Thyroid gland (tissue), 4 donors: ENCODE data around the gene HCN2. TPM values are rescaled to one million over a fixed set of nuclear protein-coding genes. Genes with fewer than 3 reads are reported as not detected.
"Not testable (repeated sequence)": the region's sequence is repeated elsewhere in the genome, so short reads cannot be mapped to it uniquely, and the experiment has no call there.

Experiments used
- DNase-seq, 2 donors: peaks; one replicate each; pipeline ENCODE4 v3.0.0-alpha.2; 2019
- H3K27ac ChIP-seq, 3 donors: fragments of 200-600 bp; sonication (generic); 1 replicate in 2 of 3; 2 replicates in 1 of 3; pipeline ENCODE4 v1.5.1; 2016 to 2019; ENCODE audit warnings: mild to moderate bottlenecking in 1 of 3, moderate library complexity in 1 of 3
- H3K27me3 ChIP-seq: fragments of 200-600 bp; sonication (generic); one replicate; pipeline ENCODE4 v1.5.1; 2019
- H3K36me3 ChIP-seq, 2 donors: fragments of 200-600 bp; sonication (generic); one replicate each; pipeline ENCODE4 v1.5.1; 2016 to 2019
- H3K4me1 ChIP-seq, 2 donors: fragments of 200-600 bp; sonication (generic); one replicate each; pipeline ENCODE4 v1.5.1; 2017 to 2019
- H3K4me3 ChIP-seq, 3 donors: fragments of 200-600 bp; sonication (generic); replicated peaks in 1 of 3; 1 replicate in 2 of 3; 2 replicates in 1 of 3; pipeline ENCODE4 v1.5.1; 2016; ENCODE audit warnings: mild to moderate bottlenecking in 1 of 3
- H3K9me3 ChIP-seq: fragments of 200-600 bp; sonication (generic); one replicate; pipeline ENCODE4 v1.5.1; 2017
- POLR2A ChIP-seq, 2 donors: fragments of 450-650 bp; IDR thresholded peaks; one replicate each; pipeline ENCODE4 v1.6.1; 2017; ENCODE audit warnings: antibody characterized with exemption in 2 of 2, mild to moderate bottlenecking in 2 of 2, moderate library complexity in 1 of 2
- WGBS, 2 donors: methylation state at CpG; one replicate each; pipeline ENCODE4 v1.1.5; 2017; 5-methylcytosine and 5-hydroxymethylcytosine counted together
- intact Hi-C: fragments of 100-400 bp; cut with DNase I; formaldehyde crosslinking; loops from one replicate; pipeline ENCODE4 v1.15.1; 2023
- total RNA-seq, 4 donors: library from RNA; depleted of rRNA; stranded (reverse); fragments of >200 nt; gene quantifications; one replicate each; pipeline ENCODE4 v1.2.3, GENCODE V29; 2016
- TF ChIP-seq, protein P1 (sequence below), 6 experiments: fragments of 200-600 bp in 3 of 6; fragments of 450-650 bp in 3 of 6; sonication (generic) in 3 of 6; IDR thresholded peaks; one replicate each; pipeline ENCODE4 v1.5.1; 2016 to 2019; ENCODE audit warnings: antibody characterized with exemption in 6 of 6, mild to moderate bottlenecking in 2 of 6, inconsistent platforms in 1 of 6, moderate library complexity in 1 of 6

The HCN2 gene
- total RNA-seq, 4 donors from 2014 or later, result not detected

GRCh38 chr19:622666-623065 is 33.0 kb downstream of the HCN2 start:
- H3K4me3 ChIP-seq, result no peak overlapping the region
- no peak overlapping the region for H3K27ac ChIP-seq
- no peaks in the 10 kb centered on the region for H3K4me1 ChIP-seq
- H3K36me3 ChIP-seq, result peaks cover 51 to 67% of the 10 kb centered on the region in 2 donors
- no peak for DNase-seq
- H3K9me3 ChIP-seq, result no peaks in the 10 kb centered on the region
- TF ChIP-seq, protein P1, sequence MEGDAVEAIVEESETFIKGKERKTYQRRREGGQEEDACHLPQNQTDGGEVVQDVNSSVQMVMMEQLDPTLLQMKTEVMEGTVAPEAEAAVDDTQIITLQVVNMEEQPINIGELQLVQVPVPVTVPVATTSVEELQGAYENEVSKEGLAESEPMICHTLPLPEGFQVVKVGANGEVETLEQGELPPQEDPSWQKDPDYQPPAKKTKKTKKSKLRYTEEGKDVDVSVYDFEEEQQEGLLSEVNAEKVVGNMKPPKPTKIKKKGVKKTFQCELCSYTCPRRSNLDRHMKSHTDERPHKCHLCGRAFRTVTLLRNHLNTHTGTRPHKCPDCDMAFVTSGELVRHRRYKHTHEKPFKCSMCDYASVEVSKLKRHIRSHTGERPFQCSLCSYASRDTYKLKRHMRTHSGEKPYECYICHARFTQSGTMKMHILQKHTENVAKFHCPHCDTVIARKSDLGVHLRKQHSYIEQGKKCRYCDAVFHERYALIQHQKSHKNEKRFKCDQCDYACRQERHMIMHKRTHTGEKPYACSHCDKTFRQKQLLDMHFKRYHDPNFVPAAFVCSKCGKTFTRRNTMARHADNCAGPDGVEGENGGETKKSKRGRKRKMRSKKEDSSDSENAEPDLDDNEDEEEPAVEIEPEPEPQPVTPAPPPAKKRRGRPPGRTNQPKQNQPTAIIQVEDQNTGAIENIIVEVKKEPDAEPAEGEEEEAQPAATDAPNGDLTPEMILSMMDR (IDR thresholded peaks at IDR 0.05), result no peak
- TF ChIP-seq POLR2A (IDR thresholded peaks at IDR 0.05), result no peak
- intact Hi-C loops, result no loop called here
- no peaks in the 10 kb centered on the region for H3K27me3 ChIP-seq
- 97% methylated on average over 37 of the region's 37 CpGs; no CpG with 5 or more reads in 1 of the 2 donors for WGBS, 2 donors

DNA sequence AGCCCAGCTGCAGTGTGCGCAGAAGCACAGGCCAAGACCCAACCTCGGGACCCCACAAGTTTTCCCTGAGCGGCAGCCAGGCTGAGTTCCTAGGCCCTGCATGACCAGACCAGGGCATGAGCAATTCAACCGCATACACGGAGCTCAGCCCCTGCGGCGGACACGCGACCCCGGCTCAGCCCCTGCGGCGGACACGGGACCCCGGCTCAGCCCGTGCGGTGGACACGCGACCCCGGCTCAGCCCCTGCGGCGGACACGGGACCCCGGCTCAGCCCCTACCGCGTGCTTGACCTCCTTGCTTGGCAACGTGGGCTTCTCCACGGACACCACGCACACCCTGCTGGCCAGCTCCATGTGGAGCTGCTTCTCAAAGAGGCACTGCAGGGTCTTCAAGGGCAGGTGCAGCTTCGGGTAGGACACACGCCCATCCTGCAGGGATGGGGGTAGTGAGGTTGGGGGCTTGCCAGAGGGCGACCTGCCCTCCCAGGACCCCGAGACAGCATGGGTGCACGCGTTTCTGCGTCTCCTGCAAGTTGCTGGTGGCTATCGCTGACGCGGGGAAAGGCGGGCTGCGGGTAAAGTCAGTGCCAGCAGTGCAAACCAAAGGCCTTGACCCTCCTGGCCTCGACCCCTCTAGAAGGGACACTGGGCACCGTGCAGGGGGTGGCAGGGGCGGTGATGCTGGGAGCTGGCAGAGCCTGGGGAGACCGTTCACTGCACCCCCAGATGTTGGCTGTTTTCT is 33.7 kb downstream of the HCN2 start:
- Histone ChIP-seq H3K4me3 (no peak overlapping the region), H3K9me3 (no peaks in the 10 kb centered on the region), H3K27me3 (no peaks in the 10 kb centered on the region), H3K4me1 (no peaks in the 10 kb centered on the region), H3K27ac (no peak overlapping the region), H3K36me3 (peaks cover 46 to 62% of the 10 kb centered on the region in 2 donors)
- intact Hi-C loops, result no loop called here
- no peak for TF ChIP-seq POLR2A (IDR thresholded peaks at IDR 0.05)
- TF ChIP-seq, protein P1 (IDR thresholded peaks at IDR 0.05), result no peak
- 94 to 95% methylated on average over 38 to 39 of the region's 44 CpGs for WGBS, 2 donors
- DNase-seq, result no peak

DNA sequence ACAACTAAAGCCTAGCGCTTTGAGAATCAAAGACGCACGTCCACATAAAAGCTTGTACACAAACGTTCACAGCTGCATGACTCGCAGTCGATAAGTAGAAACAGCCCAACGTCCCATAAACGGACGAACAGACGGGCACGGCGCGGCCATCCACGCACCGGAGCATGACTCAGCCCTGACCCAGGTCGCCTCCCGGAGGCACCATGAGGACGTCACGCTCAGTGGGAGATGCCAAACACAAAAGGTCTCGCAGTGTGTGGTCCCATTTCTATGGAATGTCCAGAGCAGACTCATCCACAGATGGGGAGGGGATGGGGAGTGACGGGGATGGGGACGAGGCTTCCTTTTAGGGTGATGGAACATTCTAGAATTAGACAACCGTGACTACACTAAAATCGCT is 34.3 kb downstream of the HCN2 start:
- 84 to 92% methylated on average over 24 of the region's 24 CpGs for WGBS, 2 donors
- intact Hi-C loops, result no loop called here
- no peak for DNase-seq
- H3K27ac ChIP-seq, result no peak overlapping the region
- no peak overlapping the region for H3K4me3 ChIP-seq
- H3K36me3 ChIP-seq, result peaks cover 46 to 56% of the 10 kb centered on the region in 2 donors
- no peak for TF ChIP-seq POLR2A (IDR thresholded peaks at IDR 0.05)
- H3K4me1 ChIP-seq, result no peaks in the 10 kb centered on the region
- no peaks in the 10 kb centered on the region for H3K27me3 ChIP-seq
- H3K9me3 ChIP-seq, result no peaks in the 10 kb centered on the region

DNA sequence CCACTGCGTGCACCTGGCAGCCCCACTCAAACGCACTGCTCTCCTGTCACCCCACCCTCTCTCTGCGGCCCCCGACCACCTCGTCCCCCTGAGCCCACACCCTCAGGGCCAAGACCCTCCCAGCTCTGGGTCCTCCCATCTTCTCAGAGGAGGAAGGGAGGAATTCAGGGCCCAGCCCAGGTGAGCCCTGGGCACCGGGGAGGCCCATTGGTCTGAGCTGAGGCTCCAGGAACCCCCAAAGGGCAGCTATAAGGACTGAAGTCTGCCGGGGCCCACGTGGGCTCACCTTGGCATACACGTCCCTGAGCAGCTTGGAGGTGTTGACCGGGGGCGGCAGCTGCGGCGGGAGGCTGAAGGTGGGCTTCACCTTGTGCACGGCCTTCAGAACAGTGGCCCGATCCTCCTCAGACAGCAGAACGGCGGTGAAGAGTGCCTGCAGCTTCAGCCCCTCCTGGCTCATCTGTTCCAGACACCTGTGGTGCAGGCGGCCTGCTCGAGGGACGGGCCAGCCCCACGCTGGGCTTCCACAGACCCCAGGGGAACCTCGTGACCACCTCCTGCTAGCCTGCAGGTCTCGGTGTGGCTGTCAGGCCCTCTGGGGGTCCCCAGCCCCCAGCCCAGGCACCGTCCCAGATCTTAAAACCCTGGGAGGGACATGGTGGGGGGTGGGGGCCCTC is 34.9 kb downstream of the HCN2 start:
- TF ChIP-seq POLR2A (IDR thresholded peaks at IDR 0.05), result no peak
- no peaks in the 10 kb centered on the region for H3K4me1 ChIP-seq
- H3K27ac ChIP-seq, result no peak overlapping the region
- H3K4me3 ChIP-seq, result no peak overlapping the region
- intact Hi-C loops, result no loop called here
- H3K36me3 ChIP-seq, result peaks cover 45 to 53% of the 10 kb centered on the region in 2 donors
- WGBS, 2 donors, result 90 to 94% methylated on average over 8 to 12 of the region's 24 CpGs
- H3K9me3 ChIP-seq, result no peaks in the 10 kb centered on the region
- H3K27me3 ChIP-seq, result no peaks in the 10 kb centered on the region
- no peak for DNase-seq

- H3K27me3 ChIP-seq, result no peaks in the 10 kb centered on the region
- no peaks in the 10 kb centered on the region for H3K4me1 ChIP-seq
- no peak overlapping the region for H3K27ac ChIP-seq
- H3K36me3 ChIP-seq, result peaks cover 39 to 46% of the 10 kb centered on the region in 2 donors
- H3K4me3 ChIP-seq, result no peak overlapping the region
- WGBS, 2 donors, result 94 to 95% methylated on average over 5 of the region's 5 CpGs
- intact Hi-C loops, result no loop called here
- no peak for DNase-seq
- H3K9me3 ChIP-seq, result no peaks in the 10 kb centered on the region
- TF ChIP-seq, protein P1 (IDR thresholded peaks at IDR 0.05), result no peak
- no peak for TF ChIP-seq POLR2A (IDR thresholded peaks at IDR 0.05)
Measured at GRCh38 chr19:625257-625656, 35.6 kb downstream of the HCN2 start.

- intact Hi-C loops, DNase-seq, H3K27me3 ChIP-seq, H3K4me3 ChIP-seq, H3K4me1 ChIP-seq, H3K27ac ChIP-seq, H3K9me3 ChIP-seq: not testable (repeated sequence)
- H3K36me3 ChIP-seq, result peaks cover 29 to 43% of the 10 kb centered on the region in 2 donors
- WGBS, 2 donors, result 95 to 97% methylated on average over 7 of the region's 7 CpGs
Measured at GRCh38 chr19:626566-626965, 36.9 kb downstream of the HCN2 start.
